Measurements from ENCODE around the gene PEX6.
A peak's percentile ranks its signal among the peaks of the same experiment; 100 is the strongest.

Gene PEX6

GRCh38 chr6:42993445-42993844 lies 14.5 kb upstream of the PEX6 start:
- DNase-seq (ENCODE audit: low spot score), result no peak

GRCh38 chr6:42989923-42990322 lies 10.9 kb upstream of the PEX6 start:
- DNase-seq (ENCODE audit: low spot score), result no peak

- no peak for DNase-seq (ENCODE audit: low spot score)
Observed at GRCh38 chr6:42988486-42989020, 9.6 kb upstream of the PEX6 start.

GRCh38 chr6:42987533-42988451 lies 8.8 kb upstream of the PEX6 start:
- no peak for DNase-seq (ENCODE audit: low spot score)

- DNase-seq (ENCODE audit: low spot score), result no peak
Observed at GRCh38 chr6:42984924-42985475, 6.0 kb upstream of the PEX6 start.

- DNase-seq (ENCODE audit: low spot score), result peak; percentile 99
Observed at GRCh38 chr6:42984001-42984923, 5.3 kb upstream of the PEX6 start, which contains the start of gene PPP2R5D. Gene PPP2R5D, plus strand, starts transcription at chr6:42984570. Its CDS starts 108 bp downstream, at chr6:42984678.

- DNase-seq (ENCODE audit: low spot score), result no peak
Observed at GRCh38 chr6:42981836-42982235, 2.9 kb upstream of the PEX6 start.

GRCh38 chr6:42979523-42980177 lies 669 bp upstream of the PEX6 start:
- peak; percentile 50 for DNase-seq (ENCODE audit: low spot score)

GRCh38 chr6:42978487-42978838 lies 518 bp downstream of the PEX6 start:
- DNase-seq (ENCODE audit: low spot score), result peak; percentile 42

GRCh38 chr6:42974919-42975505 lies 4.0 kb downstream of the PEX6 start:
- DNase-seq (ENCODE audit: low spot score), result no peak

GRCh38 chr6:42973926-42974325 lies 5.1 kb downstream of the PEX6 start:
- no peak for DNase-seq (ENCODE audit: low spot score)

- DNase-seq (ENCODE audit: low spot score), result no peak
Observed at GRCh38 chr6:42971746-42972327, 7.1 kb downstream of the PEX6 start.

- DNase-seq (ENCODE audit: low spot score), result peak; percentile 57
Observed at GRCh38 chr6:42970871-42971612, 7.9 kb downstream of the PEX6 start.

- no peak for DNase-seq (ENCODE audit: low spot score)
Observed at GRCh38 chr6:42969934-42970333, 9.0 kb downstream of the PEX6 start.

GRCh38 chr6:42969431-42969830 lies 9.6 kb downstream of the PEX6 start:
- no peak for DNase-seq (ENCODE audit: low spot score)

GRCh38 chr6:42968783-42969182 lies 10.2 kb downstream of the PEX6 start:
- DNase-seq (ENCODE audit: low spot score), result no peak

GRCh38 chr6:42968126-42968701 lies 10.8 kb downstream of the PEX6 start:
- DNase-seq (ENCODE audit: low spot score), result no peak

GRCh38 chr6:42967228-42967627 lies 11.8 kb downstream of the PEX6 start:
- DNase-seq (ENCODE audit: low spot score), result no peak

GRCh38 chr6:42966571-42966970 lies 12.4 kb downstream of the PEX6 start:
- DNase-seq (ENCODE audit: low spot score), result no peak
